Neural crest cell (in vitro differentiated cells): ENCODE measurements around the gene ZNF516. TPM values are rescaled to one million over a fixed set of nuclear protein-coding genes. Genes with fewer than 3 reads are reported as not detected.

Source experiments
- DNase-seq: peaks from one replicate; pipeline ENCODE4 v3.0.0; 2021; ENCODE audit warnings: low read depth, mixed read lengths, low spot score
- H3K27ac Mint-ChIP-seq: one replicate; pipeline ENCODE4 v1.8.0; 2021; ENCODE audit warnings: mild to moderate bottlenecking, mixed read lengths; ENCODE audit not compliant: unreplicated experiment
- H3K27me3 Mint-ChIP-seq: 2 replicates; pipeline ENCODE4 v1.8.0; 2021; ENCODE audit warnings: low read depth, mild to moderate bottlenecking, mixed read lengths
- H3K36me3 Mint-ChIP-seq: 2 replicates; pipeline ENCODE4 v1.8.0; 2021; ENCODE audit warnings: low read depth, mild to moderate bottlenecking, mixed read lengths
- H3K4me1 Mint-ChIP-seq: 2 replicates; pipeline ENCODE4 v1.8.0; 2021; ENCODE audit warnings: mixed read lengths
- H3K4me3 Mint-ChIP-seq: one replicate; pipeline ENCODE4 v1.8.0; 2021; ENCODE audit warnings: mild to moderate bottlenecking, mixed read lengths
- H3K9me3 Mint-ChIP-seq: 2 replicates; pipeline ENCODE4 v1.8.0; 2021; ENCODE audit warnings: mixed read lengths
- total RNA-seq: library from RNA; stranded (reverse); gene quantifications from 2 replicates; pipeline ENCODE4 v1.2.1, GENCODE V29; 2021
- TF ChIP-seq, protein P1 (sequence below): fragments of 200-600 bp; sonication (generic); conservative IDR thresholded peaks from 2 replicates; pipeline ENCODE4 v1.5.0; 2021; ENCODE audit warnings: antibody characterized with exemption, mild to moderate bottlenecking

Gene ZNF516
- total RNA-seq, 1 donor from 2014 or later = 91.2 TPM

DNA sequence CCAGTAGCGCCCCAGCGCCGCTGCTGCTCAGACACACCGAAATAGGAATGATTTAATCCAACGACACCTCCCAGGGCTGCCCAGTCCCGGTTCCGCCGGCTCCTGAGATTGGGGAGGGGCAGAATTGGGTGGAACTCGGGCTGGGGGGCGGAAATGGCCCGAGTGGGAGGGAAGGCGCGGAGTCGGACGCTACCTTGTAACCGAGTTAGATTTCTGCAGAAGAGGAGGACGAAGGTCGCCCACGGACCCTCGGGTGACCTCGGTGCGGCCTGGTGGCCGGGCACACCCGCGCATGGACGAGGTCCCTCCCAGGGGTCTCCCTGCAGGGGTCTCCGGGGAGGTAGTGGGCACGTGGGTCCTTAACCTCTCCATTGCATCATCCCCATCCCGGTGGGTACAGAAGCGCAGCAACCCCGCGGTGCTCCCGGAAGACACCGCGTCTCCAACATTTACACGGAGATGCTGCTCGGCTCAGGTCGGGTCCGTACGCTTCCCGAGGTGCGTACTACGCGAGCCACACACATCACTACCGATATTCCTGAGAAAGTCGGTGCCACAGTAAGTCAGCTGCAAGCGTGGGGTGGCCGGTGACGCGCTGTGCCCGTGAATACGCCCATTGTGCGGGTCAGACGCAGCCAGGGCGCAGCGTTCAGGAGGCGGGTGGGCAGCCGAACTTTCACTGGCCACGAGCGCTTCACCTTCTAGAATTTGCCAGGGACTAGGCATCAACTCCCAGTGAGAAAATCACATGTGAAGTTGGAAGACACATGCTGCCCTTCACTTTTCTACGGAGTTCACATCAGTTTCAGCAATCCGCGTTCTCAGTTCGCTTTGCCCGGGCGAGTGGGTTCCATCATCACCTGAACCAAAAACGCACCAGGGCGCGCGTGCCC, 3.0 kb downstream of the ZNF516 start:
- Mint-ChIP-seq H3K9me3 (no peaks in the 10 kb centered on the region), H3K4me3 (peak overlapping the region; percentile 91), H3K36me3 (no peaks in the 10 kb centered on the region), H3K27me3 (peaks cover 6% of the 10 kb centered on the region), H3K4me1 (peaks cover 60% of the 10 kb centered on the region), H3K27ac (peak overlapping the region; percentile 96)
- peak; percentile 34 for DNase-seq
- TF ChIP-seq, protein P1, sequence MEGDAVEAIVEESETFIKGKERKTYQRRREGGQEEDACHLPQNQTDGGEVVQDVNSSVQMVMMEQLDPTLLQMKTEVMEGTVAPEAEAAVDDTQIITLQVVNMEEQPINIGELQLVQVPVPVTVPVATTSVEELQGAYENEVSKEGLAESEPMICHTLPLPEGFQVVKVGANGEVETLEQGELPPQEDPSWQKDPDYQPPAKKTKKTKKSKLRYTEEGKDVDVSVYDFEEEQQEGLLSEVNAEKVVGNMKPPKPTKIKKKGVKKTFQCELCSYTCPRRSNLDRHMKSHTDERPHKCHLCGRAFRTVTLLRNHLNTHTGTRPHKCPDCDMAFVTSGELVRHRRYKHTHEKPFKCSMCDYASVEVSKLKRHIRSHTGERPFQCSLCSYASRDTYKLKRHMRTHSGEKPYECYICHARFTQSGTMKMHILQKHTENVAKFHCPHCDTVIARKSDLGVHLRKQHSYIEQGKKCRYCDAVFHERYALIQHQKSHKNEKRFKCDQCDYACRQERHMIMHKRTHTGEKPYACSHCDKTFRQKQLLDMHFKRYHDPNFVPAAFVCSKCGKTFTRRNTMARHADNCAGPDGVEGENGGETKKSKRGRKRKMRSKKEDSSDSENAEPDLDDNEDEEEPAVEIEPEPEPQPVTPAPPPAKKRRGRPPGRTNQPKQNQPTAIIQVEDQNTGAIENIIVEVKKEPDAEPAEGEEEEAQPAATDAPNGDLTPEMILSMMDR = no peak

DNA sequence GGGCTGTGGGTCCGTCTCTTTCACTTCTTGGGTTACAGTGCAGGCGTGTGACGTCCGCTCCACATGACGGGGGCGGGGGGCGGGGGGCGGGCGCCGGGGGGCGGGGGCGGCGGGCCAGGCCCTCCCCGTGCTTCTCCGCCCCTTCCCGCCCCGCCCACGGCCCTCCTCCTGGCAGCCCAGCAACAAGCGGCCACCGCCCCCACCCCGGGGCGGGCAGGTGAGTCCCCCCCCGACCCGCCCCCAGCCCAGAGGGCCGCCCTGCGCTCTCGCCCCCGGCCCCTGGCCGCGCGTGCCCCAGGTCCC, 3.6 kb downstream of the ZNF516 start:
- no peak overlapping the region for H3K27ac Mint-ChIP-seq
- H3K4me3 Mint-ChIP-seq = peak overlapping the region; percentile 91
- no peaks in the 10 kb centered on the region for H3K36me3 Mint-ChIP-seq
- no peaks in the 10 kb centered on the region for H3K9me3 Mint-ChIP-seq
- DNase-seq = no peak
- peaks cover 60% of the 10 kb centered on the region for H3K4me1 Mint-ChIP-seq
- TF ChIP-seq, protein P1 = no peak
- H3K27me3 Mint-ChIP-seq = peaks cover 6% of the 10 kb centered on the region

DNA sequence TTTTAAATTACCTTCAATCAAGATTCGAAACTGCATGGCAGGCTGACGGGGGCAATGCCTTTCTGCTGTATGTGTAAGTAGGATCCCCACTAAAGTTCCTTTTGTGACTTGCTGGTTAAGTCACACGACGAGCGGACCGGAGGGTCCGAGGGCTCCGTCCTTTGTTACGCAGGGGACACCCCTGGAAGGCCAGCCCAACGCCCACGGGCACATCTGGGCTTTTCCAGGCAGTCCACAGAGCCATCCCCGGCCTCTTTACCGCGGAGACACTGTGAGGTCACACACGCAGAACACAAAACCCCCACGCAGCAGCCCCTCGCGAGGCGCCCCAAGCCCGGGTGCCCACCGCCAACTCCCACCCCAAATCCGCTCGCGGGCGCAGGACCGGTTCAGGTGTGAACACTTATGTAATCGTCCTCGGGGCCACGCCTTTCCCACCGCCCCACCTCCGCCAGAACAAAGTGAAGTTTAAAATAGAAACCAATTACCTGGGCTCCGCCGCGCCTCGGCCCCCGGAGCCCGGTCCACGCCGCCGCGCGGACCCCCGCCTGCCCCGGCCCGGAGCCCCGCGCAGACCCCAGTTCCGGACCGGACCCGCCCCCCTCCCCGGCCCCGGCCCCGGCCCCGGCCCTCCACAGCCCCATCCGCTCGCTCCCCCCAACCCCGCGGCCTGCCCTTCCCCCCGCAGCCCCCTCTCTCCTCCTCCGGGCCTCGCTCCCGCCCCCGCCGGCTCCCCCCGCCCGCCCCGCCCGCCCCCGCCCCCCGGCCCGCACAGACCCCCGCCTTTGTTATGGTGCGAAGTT, 4.2 kb downstream of the ZNF516 start:
- peak; percentile 31 for DNase-seq
- Mint-ChIP-seq H3K9me3 (no peaks in the 10 kb centered on the region), H3K27me3 (peaks cover 6% of the 10 kb centered on the region), H3K4me3 (peak overlapping the region; percentile 98), H3K27ac (peak overlapping the region; percentile 94), H3K4me1 (peaks cover 60% of the 10 kb centered on the region), H3K36me3 (no peaks in the 10 kb centered on the region)
- TF ChIP-seq, protein P1 = no peak

DNA sequence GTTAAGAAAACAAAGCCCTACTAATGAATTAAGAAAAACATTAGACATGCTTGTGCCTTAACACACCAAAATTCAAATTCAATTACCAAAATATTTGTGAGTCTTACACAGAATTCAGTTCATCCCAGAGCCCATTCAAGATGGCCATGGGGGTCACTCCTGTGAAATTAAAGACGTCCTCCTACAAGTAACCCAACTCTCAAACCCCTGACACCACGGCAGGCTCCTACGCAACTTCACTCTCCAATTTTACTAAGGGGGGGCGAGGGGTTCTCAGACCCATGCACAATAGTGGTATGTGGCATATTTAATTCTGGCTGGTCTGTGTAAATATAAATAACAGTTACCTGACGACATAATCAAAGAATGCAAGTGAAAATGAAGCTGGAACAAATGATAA, 5.0 kb downstream of the ZNF516 start:
- Mint-ChIP-seq H3K4me3 (peak overlapping the region; percentile 98), H3K4me1 (peaks cover 68% of the 10 kb centered on the region), H3K27ac (no peak overlapping the region), H3K36me3 (no peaks in the 10 kb centered on the region), H3K9me3 (no peaks in the 10 kb centered on the region), H3K27me3 (peaks cover 6% of the 10 kb centered on the region)
- DNase-seq = no peak
- TF ChIP-seq, protein P1 = no peak

DNA sequence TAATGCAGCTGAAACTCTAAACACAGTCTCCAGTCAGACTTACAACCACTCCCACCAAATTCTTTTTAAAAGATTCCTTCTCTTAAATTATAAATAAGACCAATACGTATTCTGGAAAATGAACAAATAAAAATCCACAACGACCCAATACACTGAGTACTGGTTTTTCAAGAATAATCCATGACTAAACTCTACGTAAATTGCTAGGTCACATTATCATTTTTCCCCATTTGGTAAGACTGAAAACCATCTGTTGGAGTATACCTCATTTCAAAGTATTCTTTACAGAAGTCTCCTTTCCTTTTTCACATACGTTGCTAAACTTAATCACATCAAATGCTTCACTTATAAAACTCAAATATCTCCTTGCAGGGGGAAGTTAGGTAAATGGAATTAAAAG, 6.0 kb downstream of the ZNF516 start:
- TF ChIP-seq, protein P1 = no peak
- H3K27me3 Mint-ChIP-seq = peaks cover 3% of the 10 kb centered on the region
- H3K9me3 Mint-ChIP-seq = no peaks in the 10 kb centered on the region
- H3K4me3 Mint-ChIP-seq = peak overlapping the region; percentile 98
- H3K27ac Mint-ChIP-seq = no peak overlapping the region
- no peaks in the 10 kb centered on the region for H3K36me3 Mint-ChIP-seq
- no peak for DNase-seq
- peaks cover 72% of the 10 kb centered on the region for H3K4me1 Mint-ChIP-seq
